Activated T-cell treated with anti-CD3 and anti-CD28 coated beads, Interleukin-2, amount 50 U/mL, for 4 hours (primary cell): ENCODE data around the gene ZCCHC24. TPM values are rescaled to one million over a fixed set of nuclear protein-coding genes. Genes with fewer than 3 reads are reported as not detected.
A peak's percentile ranks its signal among the peaks of the same experiment; 100 is the strongest.
"Not testable (repeated sequence)": the region's sequence is repeated elsewhere in the genome, so short reads cannot be mapped to it uniquely, and the experiment has no call there.

Experiments used
- ATAC-seq, 2 donors: fragments of 200-7000 bp; cut with Tn5 transposase; one replicate each; pipeline ENCODE4 v1.10.0; 2021
- DNase-seq: peaks from one replicate; pipeline ENCODE4 v3.0.0-alpha.2; 2020
- H3K27me3 Mint-ChIP-seq: one replicate; pipeline ENCODE4 v1.8.0; 2021; ENCODE audit warnings: low read depth, mixed read lengths
- H3K36me3 Mint-ChIP-seq: one replicate; pipeline ENCODE4 v1.8.0; 2022; ENCODE audit warnings: mixed read lengths; ENCODE audit not compliant: insufficient read depth
- H3K4me1 Mint-ChIP-seq: one replicate; pipeline ENCODE4 v1.8.0; 2021; ENCODE audit warnings: low read depth, mixed read lengths
- H3K4me3 Mint-ChIP-seq: one replicate; pipeline ENCODE4 v1.8.0; 2021; ENCODE audit warnings: mild to moderate bottlenecking, moderate library complexity, mixed read lengths
- H3K9me3 Mint-ChIP-seq: one replicate; pipeline ENCODE4 v1.8.0; 2021; ENCODE audit warnings: mixed read lengths
- total RNA-seq, 3 donors: library from RNA; stranded (reverse); gene quantifications; one replicate each; pipeline ENCODE4 v1.2.1, GENCODE V29; 2021

ZCCHC24 gene
- total RNA-seq, 3 donors from 2014 or later, result 0.26 to 0.92 (median 0.63) TPM

DNA sequence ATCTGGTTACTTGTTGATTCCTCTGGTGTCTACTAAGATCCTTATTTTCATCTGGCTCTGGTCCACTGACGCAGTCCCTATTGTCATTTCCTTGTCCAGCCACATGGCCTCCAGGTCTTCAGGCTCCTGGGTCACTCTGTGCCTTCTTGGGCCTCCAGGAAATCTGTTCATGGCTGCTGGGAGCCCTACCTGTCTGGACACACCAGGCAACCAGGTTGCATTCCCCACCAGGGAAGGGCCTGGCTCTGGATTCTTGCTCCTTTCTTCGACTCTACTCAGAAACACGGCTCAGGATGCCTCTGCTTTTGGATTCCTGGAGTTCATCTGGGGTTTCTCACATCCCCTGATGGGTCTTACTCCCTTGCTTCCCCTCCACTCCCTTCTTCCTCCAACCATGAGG is 106.2 kb downstream of the ZCCHC24 start:
- Mint-ChIP-seq H3K9me3 (no peaks in the 10 kb centered on the region), H3K27me3 (no peaks in the 10 kb centered on the region), H3K36me3 (no peaks in the 10 kb centered on the region), H3K4me1 (peaks cover 15% of the 10 kb centered on the region), H3K4me3 (no peak overlapping the region)
- DNase-seq (no peak), ATAC-seq (no peak)

DNA sequence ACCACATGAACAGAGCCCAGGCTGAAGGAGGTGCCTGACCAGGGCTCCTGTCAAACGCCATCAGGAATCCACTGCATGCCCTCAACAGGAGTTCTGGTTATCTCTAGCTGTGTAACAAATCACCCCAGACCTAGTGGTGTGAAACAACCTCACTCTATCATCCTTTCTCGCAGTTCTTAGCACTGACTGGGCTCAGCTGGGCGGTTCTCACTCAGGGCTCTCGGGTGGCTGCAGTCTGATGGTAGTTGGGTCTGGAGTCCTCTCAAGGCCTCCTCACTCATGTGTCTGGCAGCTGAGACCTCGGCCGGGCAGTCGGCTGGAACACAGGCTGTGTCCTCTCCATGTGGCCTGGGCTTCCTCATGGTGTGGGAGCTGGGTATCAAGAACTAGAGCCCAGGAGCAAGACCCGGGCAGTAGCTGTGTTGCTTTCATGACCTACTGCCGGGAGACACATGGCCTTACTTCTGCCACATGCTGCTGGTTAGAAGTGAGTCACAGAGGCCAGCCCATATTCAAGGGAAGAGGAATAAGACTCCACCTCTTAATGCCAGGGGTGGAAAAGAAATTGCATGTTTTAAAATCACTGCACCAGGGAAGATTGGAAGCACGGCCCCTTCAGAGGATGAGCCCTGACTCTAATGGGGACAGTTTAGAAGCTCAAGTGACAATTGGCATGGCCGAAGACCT is 107.5 kb downstream of the ZCCHC24 start:
- H3K4me3 Mint-ChIP-seq, H3K27me3 Mint-ChIP-seq, ATAC-seq, H3K36me3 Mint-ChIP-seq, H3K9me3 Mint-ChIP-seq, DNase-seq: not testable (repeated sequence)
- H3K4me1 Mint-ChIP-seq, result peaks cover 22% of the 10 kb centered on the region

DNA sequence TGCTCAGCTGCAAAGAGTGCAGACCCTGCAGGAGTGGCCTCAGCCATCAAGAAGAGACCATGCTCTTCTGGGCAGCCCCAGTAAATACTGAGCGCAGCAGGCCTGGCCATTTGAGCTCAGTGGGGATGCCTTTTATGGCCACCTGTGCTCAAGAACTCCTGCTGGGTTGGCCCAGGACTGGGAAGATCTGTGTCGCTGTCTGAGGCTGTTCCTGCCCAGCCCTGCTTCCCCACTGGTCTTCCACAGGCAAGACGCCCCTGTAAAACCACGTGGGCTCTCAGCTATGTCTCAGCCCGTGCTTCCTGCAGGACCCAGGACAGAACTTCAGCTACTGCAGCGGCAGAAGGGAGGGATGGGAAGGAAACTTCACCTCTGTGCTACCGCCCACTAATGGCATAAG is 108.7 kb downstream of the ZCCHC24 start:
- ATAC-seq (no peak), DNase-seq (no peak)
- H3K36me3 Mint-ChIP-seq, result no peaks in the 10 kb centered on the region

DNA sequence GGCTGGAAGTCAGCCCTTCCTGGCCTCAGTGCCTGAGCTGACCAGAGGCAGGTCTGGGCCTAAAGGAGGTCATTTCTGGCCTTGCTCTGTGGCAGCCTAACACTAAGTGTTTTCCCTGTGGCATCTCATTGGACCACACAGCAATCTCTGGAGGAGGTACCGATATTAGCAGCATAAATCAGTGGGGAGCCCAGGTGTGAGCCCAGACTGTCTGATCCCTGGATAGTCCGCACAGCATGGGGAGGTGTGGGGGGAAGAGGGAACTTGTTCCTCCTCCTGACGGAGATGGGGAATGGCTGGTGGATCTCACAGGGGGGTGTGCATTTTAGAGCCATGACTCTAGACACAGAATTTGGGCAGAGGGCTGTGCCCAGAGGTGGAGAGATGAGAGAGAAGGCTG is 109.1 kb downstream of the ZCCHC24 start:
- peaks cover 36% of the 10 kb centered on the region for H3K4me1 Mint-ChIP-seq
- H3K36me3 Mint-ChIP-seq, result no peaks in the 10 kb centered on the region
- no peak overlapping the region for H3K4me3 Mint-ChIP-seq
- no peaks in the 10 kb centered on the region for H3K27me3 Mint-ChIP-seq
- no peak for DNase-seq
- no peaks in the 10 kb centered on the region for H3K9me3 Mint-ChIP-seq
- no peak for ATAC-seq

More for the DNA sequence above, 108.7 kb downstream of the ZCCHC24 start:
- H3K27me3 Mint-ChIP-seq, result no peaks in the 10 kb centered on the region
- no peaks in the 10 kb centered on the region for H3K9me3 Mint-ChIP-seq
- H3K4me3 Mint-ChIP-seq, result no peak overlapping the region
- H3K4me1 Mint-ChIP-seq, result peaks cover 32% of the 10 kb centered on the region

DNA sequence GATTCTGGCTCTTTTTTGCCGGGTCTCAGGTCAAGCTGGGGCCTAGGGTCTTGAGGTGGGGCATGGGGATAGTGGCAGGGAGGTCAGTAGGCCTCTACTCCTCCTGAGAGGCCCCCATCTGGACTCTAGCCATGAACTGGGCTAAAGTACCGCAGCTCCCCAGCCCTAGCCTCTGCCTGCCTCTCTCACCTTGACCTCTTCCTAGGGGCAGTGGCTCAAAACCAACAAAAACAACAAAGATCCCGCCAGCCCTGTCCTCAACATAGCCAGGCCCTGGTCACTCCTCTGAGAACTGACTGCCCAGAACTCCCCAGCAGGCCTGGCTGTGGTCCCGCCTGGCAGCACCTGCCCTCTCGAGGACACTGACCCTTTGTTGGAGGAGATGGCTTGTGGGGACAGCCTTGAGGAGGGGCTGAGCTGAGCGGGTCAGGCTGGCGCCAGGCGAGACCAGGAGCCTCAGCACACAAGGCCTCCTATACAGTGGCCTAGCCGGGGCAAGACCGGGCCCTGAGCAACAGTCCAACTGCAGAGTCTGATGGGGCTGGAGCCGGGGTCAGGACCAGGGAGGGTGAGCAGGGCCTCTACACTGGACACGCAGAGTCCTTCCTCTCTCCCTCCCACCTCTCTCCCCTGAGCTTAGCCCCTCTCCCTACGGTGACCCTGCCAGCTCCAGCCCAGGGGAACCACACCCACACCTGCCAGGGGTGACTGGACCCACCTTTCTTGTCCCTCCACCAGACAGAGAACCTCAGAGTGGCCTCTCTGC is 109.8 kb downstream of the ZCCHC24 start:
- no peak for DNase-seq
- H3K4me3 Mint-ChIP-seq, result no peak overlapping the region
- H3K9me3 Mint-ChIP-seq, result no peaks in the 10 kb centered on the region
- no peak for ATAC-seq
- H3K4me1 Mint-ChIP-seq, result peaks cover 41% of the 10 kb centered on the region
- no peaks in the 10 kb centered on the region for H3K36me3 Mint-ChIP-seq
- H3K27me3 Mint-ChIP-seq, result no peaks in the 10 kb centered on the region

DNA sequence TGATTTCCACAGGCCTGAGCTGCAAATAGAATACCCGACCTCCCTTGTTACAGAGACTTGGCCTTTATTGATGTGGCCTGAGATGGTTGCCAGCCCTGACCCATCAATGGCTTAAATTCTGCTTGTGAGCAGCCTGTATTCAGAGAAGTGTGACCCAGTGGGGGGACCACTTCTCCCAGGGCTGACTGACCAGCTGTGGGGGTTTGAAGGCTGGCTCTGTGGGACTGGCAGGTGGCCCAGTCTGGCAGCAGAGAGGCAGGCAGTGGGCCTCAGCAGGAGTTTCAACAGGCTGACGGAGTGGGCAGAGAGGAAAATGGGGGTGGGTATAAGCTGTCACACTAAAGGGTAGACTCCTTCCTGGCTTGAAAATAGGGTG is 110.3 kb downstream of the ZCCHC24 start:
- no peaks in the 10 kb centered on the region for H3K27me3 Mint-ChIP-seq
- no peak overlapping the region for H3K4me3 Mint-ChIP-seq
- peaks cover 44% of the 10 kb centered on the region for H3K4me1 Mint-ChIP-seq
- DNase-seq (no peak), ATAC-seq (no peak)
- no peaks in the 10 kb centered on the region for H3K36me3 Mint-ChIP-seq
- no peaks in the 10 kb centered on the region for H3K9me3 Mint-ChIP-seq

DNA sequence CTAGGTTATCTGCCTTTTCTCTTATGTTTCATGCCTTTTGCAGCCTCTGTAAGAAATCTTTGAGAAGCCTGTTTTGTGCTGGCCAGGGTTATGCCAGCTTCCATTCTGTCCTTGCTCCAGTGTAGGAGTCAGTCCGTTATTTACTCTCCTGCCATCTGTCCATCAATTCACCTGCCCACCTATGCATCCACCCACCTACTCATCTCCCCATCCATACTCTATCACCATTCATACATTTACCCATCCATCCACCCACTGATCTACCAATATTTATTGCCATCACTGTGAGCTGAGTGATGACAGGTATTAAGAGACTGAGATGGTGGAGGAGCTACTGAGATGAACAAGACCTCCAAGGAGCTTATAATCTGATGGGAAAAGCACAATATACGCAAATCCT is 110.9 kb downstream of the ZCCHC24 start:
- Mint-ChIP-seq H3K27me3 (no peaks in the 10 kb centered on the region), H3K4me1 (peaks cover 44% of the 10 kb centered on the region), H3K9me3 (no peaks in the 10 kb centered on the region), H3K36me3 (no peaks in the 10 kb centered on the region), H3K4me3 (no peak overlapping the region)
- DNase-seq (no peak), ATAC-seq (no peak)

DNA sequence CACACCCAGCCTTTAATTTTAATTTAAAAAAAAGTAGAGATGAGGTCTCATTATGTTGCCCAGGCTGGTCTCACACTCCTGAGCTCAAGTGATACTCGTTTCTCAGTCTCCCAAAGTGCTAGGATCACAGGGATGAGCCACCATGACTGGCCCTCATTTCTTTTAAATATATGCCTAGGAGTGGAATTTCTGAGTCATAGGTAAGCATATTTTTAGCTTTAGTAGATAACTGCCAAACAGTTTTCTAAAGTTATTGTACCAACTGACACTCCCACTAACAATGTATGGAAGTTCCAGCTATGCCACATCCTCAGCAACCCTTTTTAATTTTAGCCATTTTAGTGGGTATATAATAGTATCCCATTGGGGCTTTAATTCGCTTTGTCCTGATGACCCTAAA is 111.9 kb downstream of the ZCCHC24 start:
- DNase-seq (no peak), ATAC-seq (no peak)
- Mint-ChIP-seq H3K9me3 (no peaks in the 10 kb centered on the region), H3K27me3 (no peaks in the 10 kb centered on the region), H3K4me3 (peak overlapping the region; percentile 60), H3K4me1 (peaks cover 48% of the 10 kb centered on the region), H3K36me3 (no peaks in the 10 kb centered on the region)

DNA sequence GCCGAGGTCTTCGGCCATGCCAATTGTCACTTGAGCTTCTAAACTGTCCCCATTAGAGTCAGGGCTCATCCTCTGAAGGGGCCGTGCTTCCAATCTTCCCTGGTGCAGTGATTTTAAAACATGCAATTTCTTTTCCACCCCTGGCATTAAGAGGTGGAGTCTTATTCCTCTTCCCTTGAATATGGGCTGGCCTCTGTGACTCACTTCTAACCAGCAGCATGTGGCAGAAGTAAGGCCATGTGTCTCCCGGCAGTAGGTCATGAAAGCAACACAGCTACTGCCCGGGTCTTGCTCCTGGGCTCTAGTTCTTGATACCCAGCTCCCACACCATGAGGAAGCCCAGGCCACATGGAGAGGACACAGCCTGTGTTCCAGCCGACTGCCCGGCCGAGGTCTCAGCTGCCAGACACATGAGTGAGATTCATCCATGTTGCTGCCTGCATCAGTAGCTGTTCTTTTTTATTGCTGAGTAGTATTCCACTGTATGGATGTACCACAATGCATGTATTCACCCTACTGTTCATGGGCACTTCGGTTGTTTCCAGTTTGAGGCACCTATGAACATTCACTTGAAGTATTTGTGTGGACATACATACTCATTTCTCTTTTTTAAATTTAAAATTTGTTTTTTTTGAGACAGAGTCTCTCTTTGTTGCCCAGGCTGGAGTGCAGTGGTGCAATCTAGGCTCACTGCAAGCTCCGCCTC is 112.7 kb downstream of the ZCCHC24 start:
- not testable (repeated sequence) for H3K9me3 Mint-ChIP-seq, ATAC-seq, DNase-seq, H3K4me3 Mint-ChIP-seq, H3K27me3 Mint-ChIP-seq, H3K36me3 Mint-ChIP-seq
- peaks cover 48% of the 10 kb centered on the region for H3K4me1 Mint-ChIP-seq

Other genes with a start within 250 kb of the ZCCHC24 start
- gene PPIF, start 98.2 kb downstream of the ZCCHC24 start, total RNA-seq, result 100 to 1,000 TPM; 199 to 232 (median 203) TPM
- 1 to 10 TPM in 1 of 3 donors, under 1 TPM in 2; 0.46 to 2.2 (median 0.49) TPM for gene EIF5AL1, start 66.9 kb upstream of the ZCCHC24 start, total RNA-seq
- gene SFTPA2, start 114.8 kb upstream of the ZCCHC24 start, total RNA-seq, result 1 to 10 TPM; 2.7 to 3.8 (median 2.9) TPM
- gene SFTPA1, start 165.3 kb upstream of the ZCCHC24 start, total RNA-seq, result 1 to 10 TPM; 3.1 to 3.5 (median 3.1) TPM